ENCODE results near the gene HNRNPM.

HNRNPM gene

DNA sequence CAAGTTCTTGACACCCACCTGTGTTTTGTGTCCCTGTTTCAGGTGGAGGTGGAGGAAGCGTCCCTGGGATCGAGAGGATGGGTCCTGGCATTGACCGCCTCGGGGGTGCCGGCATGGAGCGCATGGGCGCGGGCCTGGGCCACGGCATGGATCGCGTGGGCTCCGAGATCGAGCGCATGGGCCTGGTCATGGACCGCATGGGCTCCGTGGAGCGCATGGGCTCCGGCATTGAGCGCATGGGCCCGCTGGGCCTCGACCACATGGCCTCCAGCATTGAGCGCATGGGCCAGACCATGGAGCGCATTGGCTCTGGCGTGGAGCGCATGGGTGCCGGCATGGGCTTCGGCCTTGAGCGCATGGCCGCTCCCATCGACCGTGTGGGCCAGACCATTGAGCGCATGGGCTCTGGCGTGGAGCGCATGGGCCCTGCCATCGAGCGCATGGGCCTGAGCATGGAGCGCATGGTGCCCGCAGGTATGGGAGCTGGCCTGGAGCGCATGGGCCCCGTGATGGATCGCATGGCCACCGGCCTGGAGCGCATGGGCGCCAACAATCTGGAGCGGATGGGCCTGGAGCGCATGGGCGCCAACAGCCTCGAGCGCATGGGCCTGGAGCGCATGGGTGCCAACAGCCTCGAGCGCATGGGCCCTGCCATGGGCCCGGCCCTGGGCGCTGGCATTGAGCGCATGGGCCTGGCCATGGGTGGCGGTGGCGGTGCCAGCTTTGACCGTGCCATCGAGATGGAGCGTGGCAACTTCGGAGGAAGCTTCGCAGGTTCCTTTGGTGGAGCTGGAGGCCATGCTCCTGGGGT is 41.0 kb downstream of the HNRNPM start:
- no peak for DNase-seq (ENCODE audit: low spot score)

DNA sequence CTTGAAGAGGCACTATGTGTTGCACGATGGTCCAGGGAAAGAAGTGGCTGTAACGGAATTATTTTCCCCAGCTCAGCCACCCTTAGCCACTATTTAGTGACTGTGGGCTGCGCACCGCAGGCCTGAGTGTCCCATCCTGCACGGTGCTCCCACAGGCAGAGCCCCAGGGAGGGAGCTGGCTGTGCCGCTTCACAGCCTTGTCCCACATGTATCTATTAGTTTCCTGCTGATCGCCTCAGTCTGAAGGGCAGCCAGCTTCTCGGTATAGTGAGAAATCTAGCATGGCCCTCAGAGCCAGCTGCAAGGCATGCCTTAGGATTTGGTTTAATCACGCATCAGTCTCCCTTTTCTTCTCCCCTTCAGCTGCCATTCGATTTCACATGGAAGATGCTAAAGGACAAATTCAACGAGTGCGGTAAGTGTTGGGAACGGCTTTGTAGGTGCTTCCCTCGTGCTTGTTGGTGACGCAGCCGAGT is 41.9 kb downstream of the HNRNPM start:
- DNase-seq (ENCODE audit: low spot score), result no peak

DNA sequence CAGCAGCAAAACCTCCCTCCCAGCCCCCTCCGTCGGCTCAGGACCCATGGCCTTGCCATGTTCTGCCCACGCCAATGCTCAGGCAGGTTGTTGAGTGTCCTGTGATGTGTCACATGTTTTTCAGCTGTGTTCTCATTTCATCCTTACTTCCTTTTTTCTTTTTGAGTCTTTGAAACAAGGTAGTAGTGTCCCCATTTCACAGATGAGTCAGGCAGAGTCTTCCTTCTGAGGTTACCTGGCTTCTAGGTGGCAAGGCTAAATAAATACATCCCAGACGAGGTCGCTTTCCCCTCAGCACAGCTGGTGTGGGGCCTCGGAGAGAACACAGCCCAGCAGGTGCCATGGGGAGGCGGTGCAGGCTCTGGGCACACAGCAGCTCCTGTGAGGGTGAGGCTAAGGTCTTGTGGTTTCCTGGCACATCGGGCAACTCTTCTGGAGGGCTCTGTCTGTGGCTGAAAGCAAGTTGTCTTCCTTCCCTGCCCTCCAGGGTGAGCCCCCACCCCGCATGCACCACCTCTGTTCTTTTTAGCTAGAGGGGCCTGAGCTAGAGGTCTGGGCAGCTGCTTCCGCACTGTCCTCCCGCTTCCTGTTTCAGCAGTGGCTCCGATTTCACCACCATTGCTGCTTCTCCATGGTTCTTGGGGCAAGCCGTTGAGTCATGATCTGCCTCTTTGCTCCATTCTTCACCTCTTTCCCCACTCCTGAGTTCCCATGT is 42.5 kb downstream of the HNRNPM start:
- DNase-seq (ENCODE audit: low spot score), result no peak

DNA sequence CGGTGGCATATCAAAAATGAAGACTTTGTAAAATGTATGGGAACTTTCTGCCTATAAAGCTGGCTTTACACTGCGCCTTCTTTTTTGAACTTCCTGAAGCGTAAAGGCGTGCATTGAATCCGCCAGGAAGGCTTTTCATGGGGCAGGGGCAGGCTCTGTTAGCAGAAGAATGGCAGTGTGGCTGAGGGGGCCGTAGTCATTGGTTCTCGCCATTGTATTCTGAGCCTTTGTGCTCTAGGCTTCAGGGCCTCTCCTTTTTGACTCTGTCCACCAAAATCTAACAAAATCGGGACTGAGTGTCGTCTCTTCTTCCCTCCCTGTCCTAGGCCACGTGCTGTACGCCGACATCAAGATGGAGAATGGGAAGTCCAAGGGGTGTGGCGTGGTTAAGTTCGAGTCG is 43.6 kb downstream of the HNRNPM start:
- no peak for DNase-seq (ENCODE audit: low spot score)

DNA sequence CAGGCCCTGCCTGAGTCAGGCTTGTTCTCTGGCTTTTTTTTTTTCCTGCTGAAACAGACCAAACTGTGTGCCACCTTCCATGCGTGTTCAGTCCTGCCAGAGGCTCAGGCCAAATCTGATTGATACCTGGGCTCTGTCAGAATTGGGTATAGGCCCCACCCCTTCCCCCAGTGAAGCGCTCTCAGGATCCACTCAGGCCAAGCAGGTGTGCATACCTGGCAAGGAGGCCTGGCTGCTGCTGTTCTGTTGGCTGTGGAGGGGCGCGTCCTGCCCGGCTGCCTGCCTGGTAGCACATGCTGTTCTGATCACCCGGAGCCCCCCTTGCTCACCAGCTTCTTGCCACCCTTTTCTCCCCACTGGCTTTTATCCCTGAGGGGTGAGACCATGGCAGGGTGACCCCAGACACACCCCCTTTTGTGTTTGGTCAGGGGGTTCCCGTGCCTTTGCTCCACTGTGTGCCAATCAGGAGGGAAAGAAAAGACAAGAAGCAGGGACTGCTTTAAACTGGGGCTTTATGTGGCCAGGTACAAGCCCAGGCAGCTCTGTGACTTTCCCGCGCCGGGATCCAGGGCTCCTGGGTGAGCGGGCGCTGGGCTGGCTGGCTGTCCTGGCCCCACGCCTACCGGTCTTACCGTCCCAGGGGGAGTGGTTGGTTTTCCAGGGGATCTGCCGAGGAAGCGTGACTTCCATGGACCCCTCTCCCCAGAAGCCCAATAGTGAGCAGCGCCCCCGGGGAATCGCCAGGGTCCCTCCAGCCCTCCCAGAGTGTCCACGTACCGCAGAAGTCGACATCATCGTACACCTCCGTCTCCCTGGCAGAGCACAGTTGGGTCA is 45.0 kb downstream of the HNRNPM start:
- no peak for DNase-seq (ENCODE audit: low spot score)

DNA sequence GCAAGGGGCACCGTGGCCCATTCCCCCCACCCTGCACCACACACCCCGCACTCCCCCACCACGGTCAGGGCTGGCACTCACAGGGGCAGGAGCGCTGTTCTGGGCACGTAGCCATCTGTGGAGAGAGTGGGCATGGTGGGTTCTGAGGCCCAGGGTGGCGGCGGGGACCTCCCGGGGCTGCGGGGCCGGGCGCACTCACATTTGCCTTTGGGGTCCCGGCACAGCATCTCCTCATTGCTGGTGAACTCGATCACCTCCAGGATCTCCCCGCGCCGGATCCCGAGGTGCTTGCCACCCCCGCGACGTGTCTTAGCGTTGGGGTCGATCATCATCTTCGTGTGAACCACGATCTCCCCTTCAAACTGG is 45.6 kb downstream of the HNRNPM start:
- no peak for DNase-seq (ENCODE audit: low spot score)

DNA sequence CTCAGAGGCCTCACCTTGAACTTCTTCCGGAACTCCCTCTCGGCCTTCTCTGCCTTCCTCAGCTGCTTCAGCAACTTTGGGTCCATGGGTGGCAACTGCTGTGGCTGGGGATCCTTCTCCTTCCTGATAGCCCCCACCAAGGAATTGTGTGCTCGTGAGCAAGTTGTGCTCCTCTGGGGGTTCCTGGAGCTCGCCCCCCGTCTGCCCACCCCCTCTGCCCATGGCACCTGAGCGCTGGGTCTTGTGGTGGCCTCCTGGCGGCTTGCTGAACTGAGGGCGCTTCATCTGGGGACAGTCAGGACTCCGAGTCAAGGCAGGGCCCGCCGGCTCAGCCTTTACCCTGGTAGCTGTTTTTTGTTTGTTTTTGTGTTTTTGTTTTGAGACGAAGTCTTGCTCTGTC is 46.1 kb downstream of the HNRNPM start:
- DNase-seq (ENCODE audit: low spot score), result no peak

DNA sequence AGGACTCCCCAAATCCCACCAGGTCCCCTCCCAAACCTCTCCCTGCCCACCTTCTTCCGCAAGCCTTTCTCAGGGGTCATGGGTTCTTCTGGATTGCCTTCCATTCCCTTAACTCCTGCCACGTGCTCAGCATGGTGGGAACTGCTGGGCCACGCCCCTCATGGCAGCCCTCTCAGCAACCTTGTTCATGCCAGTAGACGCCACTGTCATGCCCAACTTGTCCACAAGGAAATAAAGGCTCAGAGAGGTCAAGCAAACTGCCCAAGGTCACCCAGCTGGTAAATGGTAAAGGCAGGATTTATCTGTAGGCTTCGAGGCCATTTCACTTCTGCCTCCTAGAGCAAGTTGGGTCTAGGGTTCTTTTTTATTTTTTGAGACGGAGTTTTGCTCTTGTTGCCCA is 46.8 kb downstream of the HNRNPM start:
- DNase-seq (ENCODE audit: low spot score), result peak; percentile 41

DNA sequence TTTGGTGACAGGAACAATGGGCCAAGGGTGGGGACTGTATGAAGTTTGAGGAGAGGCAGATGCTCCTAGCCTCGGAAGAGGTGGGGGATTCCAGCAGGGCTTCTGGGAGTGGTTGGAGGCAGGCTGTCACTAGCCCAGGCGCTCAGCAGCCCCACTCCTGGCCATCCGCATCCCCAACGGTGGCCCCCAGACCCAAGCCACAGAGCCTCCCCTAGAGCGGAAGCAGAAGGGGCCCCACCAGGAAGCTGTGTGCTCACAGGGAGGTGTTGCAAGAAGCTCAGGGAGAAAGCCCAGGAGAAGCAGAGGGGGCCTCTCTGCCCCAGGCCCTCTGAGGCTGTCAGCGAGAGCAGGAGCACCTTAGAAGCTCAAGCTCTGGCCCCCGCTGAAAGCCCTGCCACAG is 49.4 kb downstream of the HNRNPM start:
- DNase-seq (ENCODE audit: low spot score), result no peak

DNA sequence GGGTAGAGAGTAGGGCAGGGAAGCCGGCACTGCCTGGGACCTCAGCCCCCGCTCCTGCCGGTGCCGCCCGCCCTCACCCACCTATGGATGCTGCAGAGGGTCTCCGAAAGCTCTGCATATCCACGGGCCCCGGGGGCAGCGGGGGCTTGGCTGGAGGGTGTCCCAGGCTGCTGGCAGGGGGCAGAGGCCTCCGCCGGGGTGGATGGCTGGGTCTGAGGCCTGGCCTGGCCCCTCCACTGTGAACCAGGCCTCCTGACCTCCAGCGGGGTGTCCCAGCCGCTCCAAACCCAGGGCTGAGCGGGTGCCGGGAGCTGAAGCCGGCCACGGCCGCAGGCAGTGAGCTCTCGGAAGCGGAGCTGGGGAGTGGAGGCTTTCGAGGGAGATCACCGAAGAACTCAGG is 53.5 kb downstream of the HNRNPM start:
- no peak for DNase-seq (ENCODE audit: low spot score)

DNA sequence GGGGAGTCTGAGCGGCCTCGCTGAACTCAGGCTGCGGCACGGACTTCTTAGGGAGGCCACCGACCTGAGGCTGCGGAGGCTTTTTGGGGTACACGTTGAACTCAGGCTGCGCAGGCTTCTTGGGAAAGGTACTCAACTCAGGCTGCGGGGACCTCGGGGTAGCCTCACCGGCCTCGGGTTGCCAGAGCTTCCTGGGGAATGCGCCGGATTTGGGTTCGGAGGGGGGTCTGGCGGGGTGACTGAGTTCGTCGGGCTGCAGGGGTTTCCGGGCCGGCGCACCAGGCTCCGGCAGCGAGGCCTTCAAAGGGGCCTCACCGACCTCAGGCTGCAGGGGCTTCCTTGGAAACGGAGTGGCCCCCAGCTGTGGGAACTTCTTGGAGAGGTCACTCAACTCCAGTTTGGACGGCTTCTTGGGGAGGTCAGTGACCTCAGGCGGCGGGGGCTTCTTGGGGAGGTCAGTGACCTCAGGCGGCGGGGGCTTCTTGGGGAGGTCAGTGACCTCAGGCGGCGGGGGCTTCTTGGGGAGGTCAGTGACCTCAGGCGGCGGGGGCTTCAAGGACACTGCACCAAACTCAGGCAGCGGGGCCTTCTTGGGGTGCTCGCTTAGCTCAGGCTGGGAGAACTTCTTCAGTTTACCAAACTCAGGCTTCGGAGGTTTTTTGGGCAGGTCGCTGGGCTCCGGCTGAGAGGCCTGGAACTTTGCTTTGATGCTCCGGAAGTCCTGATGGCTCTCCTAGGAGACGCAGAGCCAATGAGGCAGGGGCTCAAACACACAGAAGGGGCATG is 54.5 kb downstream of the HNRNPM start:
- DNase-seq (ENCODE audit: low spot score), result no peak

DNA sequence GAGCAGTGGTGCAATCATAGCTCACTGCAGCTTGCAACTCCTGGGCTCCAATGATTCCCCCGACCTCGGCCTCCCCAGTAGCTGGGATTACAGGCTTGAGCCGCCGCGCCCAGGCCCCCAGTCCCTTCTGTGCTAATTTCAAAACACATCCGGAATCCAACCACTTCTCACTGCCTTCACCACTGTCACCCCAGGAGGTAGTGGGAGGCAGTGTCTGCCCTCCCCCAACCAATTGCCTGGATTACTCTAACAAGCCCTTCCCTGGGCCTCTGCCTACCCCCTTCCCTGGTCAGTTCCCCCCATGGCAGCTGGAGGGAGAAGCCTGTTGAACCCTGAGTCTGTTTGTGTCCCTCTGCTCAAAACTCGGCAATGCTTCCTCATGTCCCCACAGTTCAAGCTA is 55.4 kb downstream of the HNRNPM start:
- no peak for DNase-seq (ENCODE audit: low spot score)

DNA sequence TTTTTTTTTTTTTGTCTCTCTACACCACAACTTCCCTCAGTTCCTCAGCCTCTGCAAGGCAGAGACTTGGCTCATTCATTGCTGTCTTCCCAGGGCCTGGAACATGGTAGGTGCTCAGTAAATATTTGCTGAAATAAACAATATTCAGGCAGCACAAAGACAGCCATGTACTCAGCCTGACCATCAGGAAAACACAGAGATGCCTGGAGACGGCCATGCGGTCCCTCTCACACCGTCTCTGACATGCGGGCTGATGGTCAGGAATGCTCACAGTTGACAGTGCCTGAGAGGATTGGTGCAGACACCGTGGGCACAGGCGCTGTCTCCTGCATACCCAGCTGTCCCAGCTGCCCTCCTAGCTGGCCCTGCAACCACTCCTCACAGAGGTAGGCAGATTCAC is 56.7 kb downstream of the HNRNPM start:
- no peak for DNase-seq (ENCODE audit: low spot score)

DNA sequence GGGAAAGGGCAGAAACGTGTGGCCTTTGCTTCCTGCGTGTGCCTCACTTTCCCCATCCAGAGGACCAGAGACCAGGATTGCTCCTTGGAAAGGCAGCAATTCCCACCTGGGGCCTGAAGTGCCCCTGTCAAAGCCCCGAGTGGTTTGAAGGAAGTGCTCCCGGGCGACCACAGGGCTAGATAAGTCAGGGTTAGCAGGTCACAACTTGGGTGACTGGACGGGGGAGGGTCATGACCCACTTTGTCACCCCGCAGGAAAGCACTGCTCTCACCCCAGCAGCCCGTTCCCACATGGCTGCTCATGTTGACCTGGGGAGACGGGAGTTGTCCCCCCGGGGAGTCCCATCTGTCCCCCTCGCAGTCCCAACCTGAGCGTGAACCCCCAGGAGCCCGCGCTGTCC is 57.2 kb downstream of the HNRNPM start:
- no peak for DNase-seq (ENCODE audit: low spot score)

DNA sequence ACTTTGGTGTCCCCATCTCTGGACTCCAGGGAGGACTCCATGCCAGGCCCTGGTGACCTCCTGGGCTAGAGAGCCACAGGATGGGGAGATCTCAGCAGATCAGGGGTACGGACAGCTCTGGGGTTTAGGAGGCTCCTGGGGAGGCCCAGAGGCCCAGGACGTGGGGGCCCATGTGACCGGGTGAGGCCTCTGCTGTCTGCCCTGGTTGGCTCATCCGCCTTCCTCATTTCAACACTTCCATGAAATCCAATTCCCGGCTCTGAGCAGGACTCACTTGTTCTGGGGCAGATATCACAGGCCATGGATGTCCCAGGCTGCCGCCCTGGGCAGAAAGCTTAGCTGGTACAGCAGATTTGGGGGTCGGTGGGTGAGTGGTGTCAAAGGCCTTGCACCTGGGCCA is 58.7 kb downstream of the HNRNPM start:
- no peak for DNase-seq (ENCODE audit: low spot score)

DNA sequence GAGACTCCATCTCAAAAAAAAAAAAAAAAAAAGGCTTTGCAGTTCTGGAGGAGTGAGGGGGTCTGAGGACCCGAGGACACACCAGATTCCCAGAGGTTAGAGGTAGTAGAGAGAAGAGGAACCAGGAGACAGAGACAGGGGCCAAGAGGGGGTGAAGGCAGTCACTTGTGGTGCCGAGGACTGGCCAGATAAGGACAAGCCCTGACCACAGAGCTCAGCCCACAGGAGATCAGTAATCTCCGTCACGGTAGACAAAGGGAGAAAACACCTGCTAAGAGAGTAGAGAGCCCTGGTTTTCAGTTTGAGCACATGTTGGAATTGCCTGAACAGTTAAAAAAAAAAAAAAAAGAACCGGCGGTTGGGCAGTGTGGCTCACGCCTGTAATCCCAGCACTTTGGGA is 59.4 kb downstream of the HNRNPM start:
- DNase-seq (ENCODE audit: low spot score), result no peak

DNA sequence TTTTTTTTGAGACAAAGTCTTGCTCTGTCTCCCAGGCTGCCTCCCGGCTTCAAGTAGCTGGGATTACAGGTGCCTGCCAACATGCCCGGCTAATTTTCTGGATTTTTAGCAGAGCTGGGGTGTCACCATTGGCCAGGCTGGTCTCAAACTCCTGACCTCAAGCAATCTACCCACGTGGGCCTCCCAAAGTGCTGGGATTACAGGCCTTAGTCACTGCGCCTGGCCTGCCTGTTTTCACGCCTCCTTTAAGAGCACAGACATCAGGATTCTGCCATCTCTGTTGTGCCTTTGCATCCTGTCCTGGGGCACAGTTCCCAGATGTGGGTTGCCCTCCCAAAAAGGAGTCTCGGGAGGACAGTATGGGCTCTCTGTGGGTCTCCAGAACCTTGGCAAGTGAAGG is 60.1 kb downstream of the HNRNPM start:
- no peak for DNase-seq (ENCODE audit: low spot score)

DNA sequence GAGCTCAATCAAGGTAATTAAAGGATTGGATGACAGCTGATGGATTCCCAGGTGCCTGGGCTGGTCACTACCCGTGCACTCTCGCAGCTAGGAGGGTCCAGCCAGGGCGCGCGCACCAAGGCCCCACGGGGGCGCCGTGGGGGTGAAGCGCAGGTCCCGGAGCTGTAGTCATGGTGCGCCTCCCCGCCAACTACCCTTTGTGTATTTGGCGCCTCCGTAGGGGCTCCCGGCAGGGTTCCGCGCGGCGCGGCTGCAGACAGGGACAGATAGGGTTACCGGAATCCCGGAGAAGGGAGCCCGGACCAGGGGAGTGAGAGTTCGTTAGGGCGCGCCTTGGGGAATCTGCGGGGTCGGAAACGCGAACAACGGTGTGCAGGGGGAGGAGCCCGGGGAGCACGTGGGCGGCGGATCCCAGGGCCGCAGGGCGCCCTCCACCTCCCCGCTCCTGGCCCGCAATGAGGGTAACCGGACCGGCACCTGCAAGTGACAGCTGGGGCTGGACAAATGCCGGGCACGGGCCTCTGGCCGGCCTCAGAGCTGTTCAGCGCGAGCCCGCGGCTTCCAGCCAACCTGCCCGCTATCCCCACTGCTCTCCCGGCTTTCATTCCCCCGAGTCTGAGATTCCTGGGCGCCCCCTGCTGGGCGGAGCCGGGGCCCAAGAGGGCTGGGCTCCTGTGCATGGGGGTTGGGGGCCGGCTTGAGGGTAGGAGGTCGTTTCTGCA is 61.1 kb downstream of the HNRNPM start:
- peak; percentile 69 for DNase-seq (ENCODE audit: low spot score)

DNA sequence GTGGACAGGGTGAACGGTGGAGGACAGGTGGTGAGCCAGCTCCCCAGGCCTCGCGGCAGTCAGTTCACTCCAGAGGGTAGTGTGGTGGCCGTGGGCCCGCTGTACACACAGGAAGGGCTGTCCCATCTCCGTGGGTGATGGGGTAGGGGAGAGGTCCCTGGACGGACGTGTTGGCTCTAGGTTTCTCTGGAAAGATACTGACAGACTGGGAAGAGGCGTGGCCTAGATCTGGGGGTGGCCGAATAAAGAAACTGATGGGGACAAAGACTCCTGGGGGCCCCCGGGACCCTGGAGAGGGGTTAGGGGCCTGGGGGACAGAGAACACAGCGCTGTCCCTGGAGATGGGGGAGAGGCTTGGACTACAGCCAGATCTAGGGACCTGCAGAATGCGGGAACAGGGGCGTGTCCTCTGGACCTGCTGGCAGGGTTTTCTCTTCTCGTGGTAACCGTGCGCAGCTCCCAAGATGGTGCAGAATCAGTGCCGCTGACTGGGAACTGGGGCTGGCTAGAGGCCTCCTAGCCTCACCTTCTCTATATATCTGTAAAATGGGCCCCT is 61.7 kb downstream of the HNRNPM start:
- DNase-seq (ENCODE audit: low spot score), result no peak

DNA sequence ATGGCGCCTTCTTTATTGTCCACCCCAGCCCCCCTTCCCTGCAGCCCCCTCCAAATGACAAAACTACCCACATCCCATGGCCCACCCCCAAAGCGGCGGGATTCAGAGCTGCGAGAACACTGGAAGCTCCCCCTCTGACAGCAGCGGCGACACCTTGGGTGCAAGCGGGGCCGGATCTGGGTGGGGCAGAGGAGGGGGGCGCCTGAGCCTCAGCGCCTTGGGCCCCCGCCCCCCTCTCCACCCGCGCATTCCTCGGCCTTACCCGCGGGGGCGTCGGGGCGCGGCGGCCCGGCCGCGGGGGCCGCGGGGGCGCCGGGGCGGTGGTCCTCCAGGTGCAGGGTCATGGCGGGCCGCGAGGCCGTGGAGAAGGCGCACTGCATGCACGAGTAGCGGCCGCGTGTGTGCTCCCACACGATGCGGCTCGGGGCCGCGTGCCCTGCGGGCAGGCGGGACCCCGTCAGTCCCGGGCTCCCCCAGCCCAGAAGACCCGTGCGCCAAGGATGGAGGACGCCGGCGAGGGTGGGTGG is 65.9 kb downstream of the HNRNPM start:
- no peak for DNase-seq (ENCODE audit: low spot score)

Data from RKO (cell line).